ENCODE data around the gene SLC22A13. TPM values are rescaled to one million over a fixed set of nuclear protein-coding genes. Genes with fewer than 3 reads are reported as not detected.
"Not testable (repeated sequence)": the region's sequence is repeated elsewhere in the genome, so short reads cannot be mapped to it uniquely, and the experiment has no call there.

The SLC22A13 gene
- total RNA-seq, 1 experiment from 2014 or later, result not detected

GRCh38 chr3:38264779-38265178 is 833 bp upstream of the SLC22A13 start:
- no peak for DNase-seq (ENCODE audit: low spot score)

GRCh38 chr3:38266810-38267209 is 1.2 kb downstream of the SLC22A13 start:
- no peak for DNase-seq (ENCODE audit: low spot score)

- DNase-seq (ENCODE audit: low spot score), result no peak
These were observed 2.0 kb downstream of the SLC22A13 start for GRCh38 chr3:38267662-38268061.

- DNase-seq (ENCODE audit: low spot score), result no peak
These were observed 2.5 kb downstream of the SLC22A13 start for GRCh38 chr3:38268087-38268486.

GRCh38 chr3:38268522-38268921 is 2.9 kb downstream of the SLC22A13 start:
- no peak for DNase-seq (ENCODE audit: low spot score)

GRCh38 chr3:38270606-38271005 is 5.0 kb downstream of the SLC22A13 start:
- no peak for DNase-seq (ENCODE audit: low spot score)

GRCh38 chr3:38271553-38271952 is 5.9 kb downstream of the SLC22A13 start:
- DNase-seq (ENCODE audit: low spot score), result no peak

- no peak for DNase-seq (ENCODE audit: low spot score)
These were observed 9.4 kb downstream of the SLC22A13 start for GRCh38 chr3:38274864-38275649.

GRCh38 chr3:38275658-38276057 is 10.0 kb downstream of the SLC22A13 start:
- no peak for DNase-seq (ENCODE audit: low spot score)

- no peak for DNase-seq (ENCODE audit: low spot score)
These were observed 10.7 kb downstream of the SLC22A13 start for GRCh38 chr3:38276081-38276916.

- no peak for DNase-seq (ENCODE audit: low spot score)
These were observed 11.5 kb downstream of the SLC22A13 start for GRCh38 chr3:38276917-38277630.

GRCh38 chr3:38278841-38279240 is 13.2 kb downstream of the SLC22A13 start:
- DNase-seq (ENCODE audit: low spot score), result no peak

- no peak for DNase-seq (ENCODE audit: low spot score)
These were observed 16.5 kb downstream of the SLC22A13 start, which contains the start of gene SLC22A14 for GRCh38 chr3:38281895-38282686. TSS of gene SLC22A14 (plus strand) at chr3:38282294. CDS start at chr3:38306027, 23,733 bp downstream.

GRCh38 chr3:38283810-38284755 is 18.5 kb downstream of the SLC22A13 start:
- DNase-seq (ENCODE audit: low spot score), result no peak

- no peak for DNase-seq (ENCODE audit: low spot score)
These were observed 19.1 kb downstream of the SLC22A13 start for GRCh38 chr3:38284756-38285150.

GRCh38 chr3:38289286-38290217 is 23.9 kb downstream of the SLC22A13 start:
- not testable (repeated sequence) for DNase-seq (ENCODE audit: low spot score)

GRCh38 chr3:38297053-38297452 is 31.4 kb downstream of the SLC22A13 start:
- not testable (repeated sequence) for DNase-seq (ENCODE audit: low spot score)

GRCh38 chr3:38297537-38297936 is 31.9 kb downstream of the SLC22A13 start:
- DNase-seq (ENCODE audit: low spot score), result no peak

Data from A172 (cell line).